ENCODE data around the gene ZBTB5.

- TF ChIP-seq CHD4 (IDR thresholded peaks at IDR 0.05; ENCODE audit: borderline replicate concordance, low read length) (no peak), CREB1 (IDR thresholded peaks at IDR 0.05) (no peak), CREB1 (CRISPR knock-in tag; IDR thresholded peaks at IDR 0.05) (no peak), ZKSCAN1 (IDR thresholded peaks at IDR 0.05; ENCODE audit: low read length) (no peak), TGIF2 (CRISPR knock-in tag; IDR thresholded peaks at IDR 0.05) (no peak), REPIN1 (CRISPR knock-in tag; IDR thresholded peaks at IDR 0.05; ENCODE audit: borderline replicate concordance, low read depth) (no peak), ZNF629 (CRISPR knock-in tag; conservative IDR thresholded peaks at IDR 0.05) (no peak), NR2C2 (CRISPR knock-in tag; IDR thresholded peaks at IDR 0.05; ENCODE audit: borderline replicate concordance) (no peak), ZBTB26 (CRISPR knock-in tag; IDR thresholded peaks at IDR 0.05; ENCODE audit: borderline replicate concordance) (no peak), POLR2AphosphoS5 (IDR thresholded peaks at IDR 0.05; ENCODE audit: low read depth, low read length) (no peak), ZBTB3 (CRISPR knock-in tag; IDR thresholded peaks at IDR 0.05; ENCODE audit: borderline replicate concordance, low read depth) (no peak), PITX1 (CRISPR knock-in tag; IDR thresholded peaks at IDR 0.05) (no peak)
- TF ChIP-seq, protein P1, sequence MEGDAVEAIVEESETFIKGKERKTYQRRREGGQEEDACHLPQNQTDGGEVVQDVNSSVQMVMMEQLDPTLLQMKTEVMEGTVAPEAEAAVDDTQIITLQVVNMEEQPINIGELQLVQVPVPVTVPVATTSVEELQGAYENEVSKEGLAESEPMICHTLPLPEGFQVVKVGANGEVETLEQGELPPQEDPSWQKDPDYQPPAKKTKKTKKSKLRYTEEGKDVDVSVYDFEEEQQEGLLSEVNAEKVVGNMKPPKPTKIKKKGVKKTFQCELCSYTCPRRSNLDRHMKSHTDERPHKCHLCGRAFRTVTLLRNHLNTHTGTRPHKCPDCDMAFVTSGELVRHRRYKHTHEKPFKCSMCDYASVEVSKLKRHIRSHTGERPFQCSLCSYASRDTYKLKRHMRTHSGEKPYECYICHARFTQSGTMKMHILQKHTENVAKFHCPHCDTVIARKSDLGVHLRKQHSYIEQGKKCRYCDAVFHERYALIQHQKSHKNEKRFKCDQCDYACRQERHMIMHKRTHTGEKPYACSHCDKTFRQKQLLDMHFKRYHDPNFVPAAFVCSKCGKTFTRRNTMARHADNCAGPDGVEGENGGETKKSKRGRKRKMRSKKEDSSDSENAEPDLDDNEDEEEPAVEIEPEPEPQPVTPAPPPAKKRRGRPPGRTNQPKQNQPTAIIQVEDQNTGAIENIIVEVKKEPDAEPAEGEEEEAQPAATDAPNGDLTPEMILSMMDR (CRISPR knock-in tag; IDR thresholded peaks at IDR 0.05): no peak
- TF ChIP-seq, protein P2, sequence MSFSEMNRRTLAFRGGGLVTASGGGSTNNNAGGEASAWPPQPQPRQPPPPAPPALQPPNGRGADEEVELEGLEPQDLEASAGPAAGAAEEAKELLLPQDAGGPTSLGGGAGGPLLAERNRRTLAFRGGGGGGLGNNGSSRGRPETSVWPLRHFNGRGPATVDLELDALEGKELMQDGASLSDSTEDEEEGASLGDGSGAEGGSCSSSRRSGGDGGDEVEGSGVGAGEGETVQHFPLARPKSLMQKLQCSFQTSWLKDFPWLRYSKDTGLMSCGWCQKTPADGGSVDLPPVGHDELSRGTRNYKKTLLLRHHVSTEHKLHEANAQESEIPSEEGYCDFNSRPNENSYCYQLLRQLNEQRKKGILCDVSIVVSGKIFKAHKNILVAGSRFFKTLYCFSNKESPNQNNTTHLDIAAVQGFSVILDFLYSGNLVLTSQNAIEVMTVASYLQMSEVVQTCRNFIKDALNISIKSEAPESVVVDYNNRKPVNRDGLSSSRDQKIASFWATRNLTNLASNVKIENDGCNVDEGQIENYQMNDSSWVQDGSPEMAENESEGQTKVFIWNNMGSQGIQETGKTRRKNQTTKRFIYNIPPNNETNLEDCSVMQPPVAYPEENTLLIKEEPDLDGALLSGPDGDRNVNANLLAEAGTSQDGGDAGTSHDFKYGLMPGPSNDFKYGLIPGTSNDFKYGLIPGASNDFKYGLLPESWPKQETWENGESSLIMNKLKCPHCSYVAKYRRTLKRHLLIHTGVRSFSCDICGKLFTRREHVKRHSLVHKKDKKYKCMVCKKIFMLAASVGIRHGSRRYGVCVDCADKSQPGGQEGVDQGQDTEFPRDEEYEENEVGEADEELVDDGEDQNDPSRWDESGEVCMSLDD (CRISPR knock-in tag; IDR thresholded peaks at IDR 0.05; ENCODE audit: borderline replicate concordance): no peak
Measured at GRCh38 chr9:37413311-37413710, 51.9 kb downstream of the ZBTB5 start.

Measured in HepG2 (cell line).